Liver (tissue), 9 donors: Measurements from ENCODE around the gene FILIP1. TPM values are rescaled to one million over a fixed set of nuclear protein-coding genes. Genes with fewer than 3 reads are reported as not detected.

Source experiments
- DNase-seq: peaks from one replicate; pipeline ENCODE4 v3.0.0-alpha.2; 2017; ENCODE audit warnings: low spot score
- H3K27ac ChIP-seq, 2 donors: one replicate each; pipeline ENCODE4 v1.7.0; 2013; ENCODE audit warnings: inconsistent platforms in 2 of 2, low read length in 2 of 2, control low read depth in 1 of 2, low read depth in 1 of 2, mild to moderate bottlenecking in 1 of 2
- H3K27me3 ChIP-seq, 4 donors: one replicate each; pipeline versions ENCODE4 v1.6.1 to v1.7.0; 2013; ENCODE audit warnings: low read length in 3 of 4, inconsistent platforms in 1 of 4, mild to moderate bottlenecking in 1 of 4, moderate library complexity in 1 of 4; ENCODE audit not compliant: control insufficient read depth in 4 of 4, insufficient read depth in 4 of 4
- H3K36me3 ChIP-seq, 4 donors: one replicate each; pipeline versions ENCODE4 v1.6.1 to v1.7.0; 2013; ENCODE audit warnings: low read length in 3 of 4, mild to moderate bottlenecking in 3 of 4, low read depth in 1 of 4, moderate library complexity in 1 of 4; ENCODE audit not compliant: control insufficient read depth in 4 of 4, insufficient read depth in 3 of 4
- H3K4me1 ChIP-seq, 4 donors: one replicate each; pipeline versions ENCODE4 v1.6.1 to v1.7.0; 2013; ENCODE audit warnings: low read length in 3 of 4, mild to moderate bottlenecking in 3 of 4, moderate library complexity in 1 of 4; ENCODE audit not compliant: control insufficient read depth in 4 of 4, insufficient read depth in 4 of 4
- H3K4me3 ChIP-seq, 3 donors: one replicate each; pipeline versions ENCODE4 v1.6.1 to v1.7.0; 2013; ENCODE audit warnings: low read length in 3 of 3, control low read depth in 1 of 3, low read depth in 1 of 3, mild to moderate bottlenecking in 1 of 3
- H3K9ac ChIP-seq, 2 donors: one replicate each; pipeline ENCODE4 v1.7.0; 2013; ENCODE audit warnings: low read length in 2 of 2, mild to moderate bottlenecking in 2 of 2, moderate library complexity in 2 of 2, control low read depth in 1 of 2, low read depth in 1 of 2
- H3K9me3 ChIP-seq, 4 donors: one replicate each; pipeline versions ENCODE4 v1.6.1 to v1.7.0; 2013; ENCODE audit warnings: low read length in 3 of 4; ENCODE audit not compliant: control insufficient read depth in 4 of 4
- FOXA1 ChIP-seq: IDR thresholded peaks from 2 replicates; pipeline ENCODE4 v1.6.1; 2016; ENCODE audit warnings: antibody characterized with exemption
- GABPA ChIP-seq, 2 donors: IDR thresholded peaks in 1 of 2; conservative IDR thresholded peaks in 1 of 2; 2 replicates each; pipeline ENCODE4 v1.6.1; 2016; ENCODE audit warnings: antibody characterized with exemption in 2 of 2, mild to moderate bottlenecking in 1 of 2, moderate library complexity in 1 of 2
- HNF4A ChIP-seq, 2 donors: conservative IDR thresholded peaks; 2 replicates each; pipeline ENCODE4 v1.6.1; 2016; ENCODE audit warnings: antibody characterized with exemption in 2 of 2, mild to moderate bottlenecking in 2 of 2
- HNF4G ChIP-seq: IDR thresholded peaks from 2 replicates; pipeline ENCODE4 v1.6.1; 2016; ENCODE audit warnings: antibody characterized with exemption
- JUND ChIP-seq, 2 donors: IDR thresholded peaks; 2 replicates each; pipeline ENCODE4 v1.6.1; 2016; ENCODE audit warnings: antibody characterized with exemption in 2 of 2
- NR2F2 ChIP-seq: IDR thresholded peaks from 2 replicates; pipeline ENCODE4 v1.6.1; 2016; ENCODE audit warnings: antibody characterized with exemption
- RXRA ChIP-seq, 2 donors: IDR thresholded peaks; 2 replicates each; pipeline ENCODE4 v1.6.1; 2017 to 2018; ENCODE audit warnings: antibody characterized with exemption in 2 of 2, mild to moderate bottlenecking in 1 of 2
- YY1 ChIP-seq: IDR thresholded peaks from 2 replicates; pipeline ENCODE4 v1.6.1; 2016; ENCODE audit warnings: antibody characterized with exemption, mild to moderate bottlenecking
- WGBS: extraction: QIAGEN DNeasy Blood & Tissue Kit; methylation state at CpG from one replicate; pipeline ENCODE4 v1.1.7; 2013; 5-methylcytosine and 5-hydroxymethylcytosine counted together
- polyA plus RNA-seq, 2 donors: library from polyadenylated mRNA; stranded (reverse) in 1 of 2; unstranded in 1 of 2; fragments of 200-250 nt in 1 of 2; fragments of >200 nt in 1 of 2; fragmentation: Nextera tagmentation in 1 of 2; extraction: Ambion mirVana in 1 of 2; gene quantifications; one replicate each; pipeline versions ENCODE4 v1.2.1 to v1.2.3, GENCODE V29; 2013 to 2015
- total RNA-seq, 2 donors: library from RNA; depleted of rRNA; stranded (reverse); fragments of >200 nt; gene quantifications; one replicate each; pipeline ENCODE4 v1.2.3, GENCODE V29; 2014
- TF ChIP-seq, protein P1 (sequence below): IDR thresholded peaks from 2 replicates; pipeline ENCODE4 v1.6.1; 2016; ENCODE audit warnings: antibody characterized with exemption
- TF ChIP-seq, protein P2 (sequence below): fragments of 150-350 bp; IDR thresholded peaks from 2 replicates; pipeline ENCODE4 v1.5.1; 2017; ENCODE audit warnings: improper control_type of control experiment, low read depth, low read length; ENCODE audit not compliant: missing input control
- TF ChIP-seq, protein P3 (sequence below): IDR thresholded peaks from 2 replicates; pipeline ENCODE4 v1.6.1; 2016; ENCODE audit warnings: antibody characterized with exemption, mild to moderate bottlenecking
- TF ChIP-seq, protein P4 (sequence below): IDR thresholded peaks from 2 replicates; pipeline ENCODE4 v1.6.1; 2016; ENCODE audit warnings: antibody characterized with exemption
- donor health status: healthy.
- donor health status: healthy.
- donor health status: healthy.
- donor health status: healthy.
- donor health status: healthy.

The FILIP1 gene
- total and polyA plus RNA-seq, 4 donors: 0.70 to 2.8 (median 1.1) TPM

DNA sequence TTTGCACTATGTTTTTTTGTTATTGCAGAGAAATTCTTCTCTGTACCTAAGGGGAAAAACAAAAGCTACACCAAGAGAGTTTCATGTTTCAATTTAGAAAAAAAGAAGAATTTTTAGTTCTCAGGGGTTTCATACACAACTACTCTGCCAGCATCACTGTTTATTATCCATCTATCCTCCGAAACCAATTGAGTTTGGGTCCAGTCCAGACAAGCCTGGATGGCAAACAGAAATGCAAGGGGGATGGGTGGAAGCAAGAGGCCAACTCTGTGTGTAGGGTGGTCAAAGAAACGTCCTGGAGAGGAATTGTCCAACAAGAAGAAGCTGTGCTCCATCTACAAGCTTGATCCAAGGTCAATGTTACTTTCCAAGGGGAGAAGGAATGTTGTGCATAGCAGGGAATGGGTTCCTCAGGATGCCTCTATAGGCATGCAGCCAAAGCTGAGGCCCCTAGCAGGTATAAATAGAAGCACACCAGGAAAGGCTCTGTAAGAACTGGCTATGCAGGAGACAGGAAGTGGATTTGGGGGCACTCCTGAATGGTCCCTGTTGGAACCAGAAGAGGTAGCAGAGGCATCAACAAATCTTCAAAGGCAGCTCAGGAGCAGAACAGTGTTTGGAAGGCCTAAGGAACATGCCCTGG lies 64.4 kb downstream of the FILIP1 start:
- H3K9me3 ChIP-seq: no peaks in the 10 kb centered on the region
- WGBS: 45% methylated on average over 2 of the region's 2 CpGs
- TF ChIP-seq GABPA (IDR thresholded peaks at IDR 0.05 in 1 of 2, conservative IDR thresholded peaks at IDR 0.05 in 1 of 2) (no peak), NR2F2 (no peak)
- TF ChIP-seq, protein P1, sequence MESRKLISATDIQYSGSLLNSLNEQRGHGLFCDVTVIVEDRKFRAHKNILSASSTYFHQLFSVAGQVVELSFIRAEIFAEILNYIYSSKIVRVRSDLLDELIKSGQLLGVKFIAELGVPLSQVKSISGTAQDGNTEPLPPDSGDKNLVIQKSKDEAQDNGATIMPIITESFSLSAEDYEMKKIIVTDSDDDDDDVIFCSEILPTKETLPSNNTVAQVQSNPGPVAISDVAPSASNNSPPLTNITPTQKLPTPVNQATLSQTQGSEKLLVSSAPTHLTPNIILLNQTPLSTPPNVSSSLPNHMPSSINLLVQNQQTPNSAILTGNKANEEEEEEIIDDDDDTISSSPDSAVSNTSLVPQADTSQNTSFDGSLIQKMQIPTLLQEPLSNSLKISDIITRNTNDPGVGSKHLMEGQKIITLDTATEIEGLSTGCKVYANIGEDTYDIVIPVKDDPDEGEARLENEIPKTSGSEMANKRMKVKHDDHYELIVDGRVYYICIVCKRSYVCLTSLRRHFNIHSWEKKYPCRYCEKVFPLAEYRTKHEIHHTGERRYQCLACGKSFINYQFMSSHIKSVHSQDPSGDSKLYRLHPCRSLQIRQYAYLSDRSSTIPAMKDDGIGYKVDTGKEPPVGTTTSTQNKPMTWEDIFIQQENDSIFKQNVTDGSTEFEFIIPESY: no peak
- no peaks in the 10 kb centered on the region for H3K27me3 ChIP-seq
- no peaks in the 10 kb centered on the region for H3K36me3 ChIP-seq
- H3K9ac ChIP-seq: no peak overlapping the region
- no peak overlapping the region for H3K4me3 ChIP-seq
- DNase-seq: no peak
- H3K4me1 ChIP-seq: no peaks in the 10 kb centered on the region
- H3K27ac ChIP-seq: no peak overlapping the region

DNA sequence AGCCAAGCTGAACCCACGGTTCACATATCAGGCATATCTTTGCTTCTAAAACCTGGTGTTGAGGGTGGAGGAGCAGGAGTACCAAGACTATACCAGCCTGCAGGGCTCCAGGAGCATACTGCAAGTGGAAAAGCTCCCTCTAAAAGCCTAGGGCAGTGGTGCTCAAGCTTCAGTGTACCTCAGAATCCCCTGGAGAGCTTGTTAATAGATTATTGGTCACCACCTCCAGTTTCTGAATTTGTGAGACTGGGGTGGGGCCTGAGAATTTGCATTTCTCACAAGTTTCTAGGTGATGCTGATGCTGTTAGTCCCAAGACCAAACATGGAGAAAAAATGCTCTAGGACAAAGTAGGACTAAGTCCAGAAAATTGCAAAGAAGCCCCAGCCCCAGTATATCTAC lies 65.4 kb downstream of the FILIP1 start:
- H3K27me3 ChIP-seq: no peaks in the 10 kb centered on the region
- no peak for DNase-seq
- WGBS: 73% methylated on average over 1 of the region's 1 CpG
- TF ChIP-seq HNF4G (no peak), GABPA (IDR thresholded peaks at IDR 0.05 in 1 of 2, conservative IDR thresholded peaks at IDR 0.05 in 1 of 2) (no peak), RXRA (IDR thresholded peaks at IDR 0.05) (no peak)
- TF ChIP-seq, protein P2, sequence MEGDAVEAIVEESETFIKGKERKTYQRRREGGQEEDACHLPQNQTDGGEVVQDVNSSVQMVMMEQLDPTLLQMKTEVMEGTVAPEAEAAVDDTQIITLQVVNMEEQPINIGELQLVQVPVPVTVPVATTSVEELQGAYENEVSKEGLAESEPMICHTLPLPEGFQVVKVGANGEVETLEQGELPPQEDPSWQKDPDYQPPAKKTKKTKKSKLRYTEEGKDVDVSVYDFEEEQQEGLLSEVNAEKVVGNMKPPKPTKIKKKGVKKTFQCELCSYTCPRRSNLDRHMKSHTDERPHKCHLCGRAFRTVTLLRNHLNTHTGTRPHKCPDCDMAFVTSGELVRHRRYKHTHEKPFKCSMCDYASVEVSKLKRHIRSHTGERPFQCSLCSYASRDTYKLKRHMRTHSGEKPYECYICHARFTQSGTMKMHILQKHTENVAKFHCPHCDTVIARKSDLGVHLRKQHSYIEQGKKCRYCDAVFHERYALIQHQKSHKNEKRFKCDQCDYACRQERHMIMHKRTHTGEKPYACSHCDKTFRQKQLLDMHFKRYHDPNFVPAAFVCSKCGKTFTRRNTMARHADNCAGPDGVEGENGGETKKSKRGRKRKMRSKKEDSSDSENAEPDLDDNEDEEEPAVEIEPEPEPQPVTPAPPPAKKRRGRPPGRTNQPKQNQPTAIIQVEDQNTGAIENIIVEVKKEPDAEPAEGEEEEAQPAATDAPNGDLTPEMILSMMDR: no peak
- TF ChIP-seq, protein P3, sequence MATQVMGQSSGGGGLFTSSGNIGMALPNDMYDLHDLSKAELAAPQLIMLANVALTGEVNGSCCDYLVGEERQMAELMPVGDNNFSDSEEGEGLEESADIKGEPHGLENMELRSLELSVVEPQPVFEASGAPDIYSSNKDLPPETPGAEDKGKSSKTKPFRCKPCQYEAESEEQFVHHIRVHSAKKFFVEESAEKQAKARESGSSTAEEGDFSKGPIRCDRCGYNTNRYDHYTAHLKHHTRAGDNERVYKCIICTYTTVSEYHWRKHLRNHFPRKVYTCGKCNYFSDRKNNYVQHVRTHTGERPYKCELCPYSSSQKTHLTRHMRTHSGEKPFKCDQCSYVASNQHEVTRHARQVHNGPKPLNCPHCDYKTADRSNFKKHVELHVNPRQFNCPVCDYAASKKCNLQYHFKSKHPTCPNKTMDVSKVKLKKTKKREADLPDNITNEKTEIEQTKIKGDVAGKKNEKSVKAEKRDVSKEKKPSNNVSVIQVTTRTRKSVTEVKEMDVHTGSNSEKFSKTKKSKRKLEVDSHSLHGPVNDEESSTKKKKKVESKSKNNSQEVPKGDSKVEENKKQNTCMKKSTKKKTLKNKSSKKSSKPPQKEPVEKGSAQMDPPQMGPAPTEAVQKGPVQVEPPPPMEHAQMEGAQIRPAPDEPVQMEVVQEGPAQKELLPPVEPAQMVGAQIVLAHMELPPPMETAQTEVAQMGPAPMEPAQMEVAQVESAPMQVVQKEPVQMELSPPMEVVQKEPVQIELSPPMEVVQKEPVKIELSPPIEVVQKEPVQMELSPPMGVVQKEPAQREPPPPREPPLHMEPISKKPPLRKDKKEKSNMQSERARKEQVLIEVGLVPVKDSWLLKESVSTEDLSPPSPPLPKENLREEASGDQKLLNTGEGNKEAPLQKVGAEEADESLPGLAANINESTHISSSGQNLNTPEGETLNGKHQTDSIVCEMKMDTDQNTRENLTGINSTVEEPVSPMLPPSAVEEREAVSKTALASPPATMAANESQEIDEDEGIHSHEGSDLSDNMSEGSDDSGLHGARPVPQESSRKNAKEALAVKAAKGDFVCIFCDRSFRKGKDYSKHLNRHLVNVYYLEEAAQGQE: no peak
- no peaks in the 10 kb centered on the region for H3K9me3 ChIP-seq
- no peak overlapping the region for H3K4me3 ChIP-seq
- H3K27ac ChIP-seq: no peak overlapping the region
- H3K4me1 ChIP-seq: no peaks in the 10 kb centered on the region
- no peak overlapping the region for H3K9ac ChIP-seq
- no peaks in the 10 kb centered on the region for H3K36me3 ChIP-seq

DNA sequence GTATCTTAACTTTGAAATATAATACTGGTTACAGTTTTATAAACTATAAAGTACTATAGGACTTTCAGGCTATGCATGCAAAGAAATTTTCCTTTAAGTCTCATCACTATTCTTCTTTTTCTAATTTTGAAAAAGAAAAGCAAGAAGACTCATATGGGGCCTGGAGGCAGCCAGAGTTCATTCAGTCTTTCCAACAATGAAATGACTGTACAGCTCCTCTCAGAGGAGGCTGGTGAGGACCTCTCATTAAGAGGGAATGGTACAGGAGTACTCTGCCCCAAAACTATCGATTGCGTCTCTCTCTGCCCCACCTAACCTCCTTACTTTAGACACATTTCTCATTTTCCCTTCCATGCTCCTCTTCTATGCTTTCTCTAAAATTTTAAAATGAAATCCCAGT lies 66.3 kb downstream of the FILIP1 start:
- H3K27me3 ChIP-seq: no peaks in the 10 kb centered on the region
- H3K4me1 ChIP-seq: no peaks in the 10 kb centered on the region
- H3K9me3 ChIP-seq: no peaks in the 10 kb centered on the region
- H3K4me3 ChIP-seq: no peak overlapping the region
- H3K9ac ChIP-seq: no peak overlapping the region
- no peaks in the 10 kb centered on the region for H3K36me3 ChIP-seq
- 92% methylated on average over 2 of the region's 2 CpGs for WGBS
- no peak for DNase-seq
- no peak overlapping the region for H3K27ac ChIP-seq
- TF ChIP-seq YY1 (no peak), HNF4A (conservative IDR thresholded peaks at IDR 0.05) (no peak), JUND (IDR thresholded peaks at IDR 0.05) (no peak), GABPA (IDR thresholded peaks at IDR 0.05 in 1 of 2, conservative IDR thresholded peaks at IDR 0.05 in 1 of 2) (no peak), FOXA1 (no peak)
- TF ChIP-seq, protein P2: no peak
- TF ChIP-seq, protein P4, sequence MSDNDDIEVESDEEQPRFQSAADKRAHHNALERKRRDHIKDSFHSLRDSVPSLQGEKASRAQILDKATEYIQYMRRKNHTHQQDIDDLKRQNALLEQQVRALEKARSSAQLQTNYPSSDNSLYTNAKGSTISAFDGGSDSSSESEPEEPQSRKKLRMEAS: no peak
- TF ChIP-seq, protein P1: no peak
